ENCODE measurements around the gene TRIM67. TPM values are rescaled to one million over a fixed set of nuclear protein-coding genes. Genes with fewer than 3 reads are reported as not detected.

The TRIM67 gene
- total and polyA plus RNA-seq, 9 of the 15 experiments (the other 6 are each of a cell fraction or from before 2014, with no cell fraction given), result 0.04 to 0.60 (median 0.31) TPM

DNA sequence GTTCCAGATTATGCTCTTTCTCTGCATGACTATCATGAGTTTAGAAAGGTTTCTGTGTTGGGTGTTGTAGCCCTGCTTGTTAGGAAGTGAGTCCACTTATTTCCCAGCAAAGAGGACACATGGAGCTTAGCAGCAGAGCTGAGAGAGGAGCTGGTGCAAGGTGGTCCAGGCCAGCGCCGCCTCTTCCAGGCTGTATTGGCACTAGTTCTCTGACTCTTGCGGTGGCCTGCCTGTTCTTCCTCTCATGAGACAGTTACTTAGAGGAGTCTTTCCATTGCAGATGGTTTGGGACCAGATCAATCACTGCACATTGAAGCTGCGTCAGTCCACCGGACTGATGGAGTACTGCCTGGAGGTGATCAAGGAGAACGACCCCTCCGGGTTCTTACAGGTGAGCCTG, 38.0 kb downstream of the TRIM67 start:
- FAIRE-seq, result no peak
- H3K9me3 ChIP-seq (replicated peaks; ENCODE audit: control insufficient read depth, insufficient read depth, low read depth, low read length), result no peaks in the 10 kb centered on the region
- H2AFZ ChIP-seq (ENCODE audit: low read depth, low read length), result no peak overlapping the region
- TF ChIP-seq ZNF511 (CRISPR knock-in tag; IDR thresholded peaks at IDR 0.05) (0 out of 2 replicates have a peak, but pooled peaks have one; percentile 9), KAT7 (CRISPR knock-in tag; IDR thresholded peaks at IDR 0.05; ENCODE audit: borderline replicate concordance) (peak; percentile 89; the same call in 1 of the 2 replicates), NR2C2 (CRISPR knock-in tag; IDR thresholded peaks at IDR 0.05) (0 out of 2 replicates have a peak, but pooled peaks have one; percentile 60), NR2C2 (tag; IDR thresholded peaks at IDR 0.05) (no peak), CREBBP (IDR thresholded peaks at IDR 0.05; ENCODE audit: low read depth, low read length) (no peak), HNRNPL (IDR thresholded peaks at IDR 0.05; ENCODE audit: low read depth, low read length) (no peak)
- intact Hi-C loops (cut with micrococcal nuclease) (loop anchor here (1.0 to 5.0 kb wide), 3 partner anchors 40 to 163 kb away; no protein-coding TSS in a partner anchor), in situ Hi-C loops (cut with MboI) (no loop called here)
- peaks cover 11% of the 10 kb centered on the region for H4K20me1 ChIP-seq (replicated peaks; ENCODE audit: control insufficient read depth, insufficient read depth, low read length)
- ChIA-PET CTCF (ENCODE audit: low intra/inter-chr PET ratio) (no interaction called here), POLR2A (interaction anchor here (0.6 to 1.4 kb wide), 5 partner anchors 10 to 153 kb away, joined by 3 to 4 read pairs (median 4); no protein-coding TSS in a partner anchor)
- H3K4me2 ChIP-seq (ENCODE audit: insufficient read depth, low read length), result peak overlapping the region; percentile 47; the same call in 1 of the 2 replicates
- H3K27me3 ChIP-seq (ENCODE audit: control insufficient read depth in 2 of 2, insufficient read depth in 2 of 2, low read length in 2 of 2), result no peaks in the 10 kb centered on the region; a peak in 1 of 5 replicates
- H3K79me2 ChIP-seq (ENCODE audit: control insufficient read depth, insufficient read depth, low read length), result no peaks in the 10 kb centered on the region
- no peak for ATAC-seq
- no TSS peak for BruUV-seq (replicated peaks)
- no peaks in the 10 kb centered on the region for H3K9me1 ChIP-seq (ENCODE audit: control insufficient read depth, insufficient read depth, low read length)
- H3K4me1 ChIP-seq (replicated peaks in 1 of 2; ENCODE audit: control insufficient read depth in 2 of 2, insufficient read depth in 2 of 2, low read length in 2 of 2), result peaks cover 42 to 46% of the 10 kb centered on the region in 2 experiments
- H3K9ac ChIP-seq (ENCODE audit: insufficient read depth in 1 of 2, low read depth in 2 of 2, low read length in 2 of 2), result peak overlapping the region in 1 of 2 experiments; percentile 3; a peak in 1 of 4 replicates
- WGBS (ENCODE audit: insufficient coverage, low coverage, missing lambda C conversion rate), result 65% methylated on average over 7 of the region's 7 CpGs
- DNase-seq (ENCODE audit: extremely low read depth in 1 of 4, low spot score in 3 of 4), result no peak
- H3K36me3 ChIP-seq (ENCODE audit: control insufficient read depth, insufficient read depth, low read length), result no peaks in the 10 kb centered on the region
- H3K4me3 ChIP-seq, result no peak overlapping the region
- peak overlapping the region; percentile 5; the same call in 1 of the 3 replicates for H3K27ac ChIP-seq (ENCODE audit: extremely low read depth, low read depth, low read length)

All from K562 (cell line).